ENCODE data around the gene GOT2. TPM values are rescaled to one million over a fixed set of nuclear protein-coding genes. Genes with fewer than 3 reads are reported as not detected.

Gene GOT2
- total and polyA plus RNA-seq, 2 of the 8 experiments (the other 6 are each of a cell fraction or from before 2014, with no cell fraction given) = 62.9 to 223 TPM

DNA sequence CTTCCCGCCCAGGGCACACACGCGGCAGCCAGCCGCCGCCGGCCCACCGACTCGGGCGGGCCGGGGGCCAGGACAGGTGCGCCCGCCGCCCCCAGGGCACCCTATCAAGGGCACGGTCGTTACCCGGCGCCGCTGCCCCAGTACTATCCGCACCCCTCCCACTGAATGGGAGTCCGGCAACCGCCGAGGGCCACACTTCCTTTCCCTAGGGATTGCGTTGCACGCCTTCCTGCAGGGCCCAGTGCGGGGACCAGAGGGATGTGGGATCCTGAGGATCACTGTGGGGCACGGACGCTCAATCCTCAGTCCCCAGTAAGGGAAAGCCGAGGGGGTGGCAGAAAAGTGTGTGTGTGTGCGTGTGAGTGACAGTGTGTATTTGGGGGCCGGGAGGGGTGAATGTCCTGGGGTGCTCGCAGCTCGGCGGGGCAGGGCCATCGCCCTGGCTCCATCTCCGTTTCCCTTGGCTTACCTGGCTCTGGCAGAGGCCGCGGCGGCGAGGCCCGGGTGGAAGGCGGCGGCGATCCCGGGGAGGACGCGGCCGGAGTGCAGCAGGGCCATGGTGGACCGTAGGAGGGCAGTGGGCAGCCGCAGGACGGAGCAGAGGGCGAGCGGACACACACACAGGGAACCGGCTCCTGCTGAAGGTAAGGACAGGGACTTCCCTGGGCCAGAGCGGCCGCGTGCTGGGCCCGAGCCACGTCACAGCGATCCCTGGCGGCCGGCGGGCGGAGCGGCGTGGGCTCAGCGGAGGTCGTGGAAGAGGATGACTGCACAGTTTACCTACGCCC is at the start of gene GOT2 (continued):
- TF ChIP-seq KDM4A (IDR thresholded peaks at IDR 0.05; ENCODE audit: low read depth, low read length, severe bottlenecking) = peak; percentile 89
- no peak for TF ChIP-seq GABPA (IDR thresholded peaks at IDR 0.05; ENCODE audit: borderline replicate concordance, insufficient read depth, low read length)
- peak; percentile 83 for TF ChIP-seq TBP (IDR thresholded peaks at IDR 0.05; ENCODE audit: low read depth, low read length)
- peak; percentile 49; the same call in 1 of the 2 replicates for TF ChIP-seq TEAD4 (IDR thresholded peaks at IDR 0.05; ENCODE audit: low read depth, low read length)
- TF ChIP-seq RXRA (IDR thresholded peaks at IDR 0.05; ENCODE audit: insufficient read depth, low read depth, low read length) = no peak
- TF ChIP-seq RFX5 (IDR thresholded peaks at IDR 0.05; ENCODE audit: borderline replicate concordance, low read depth, low read length) = no peak
- TF ChIP-seq, protein P1, sequence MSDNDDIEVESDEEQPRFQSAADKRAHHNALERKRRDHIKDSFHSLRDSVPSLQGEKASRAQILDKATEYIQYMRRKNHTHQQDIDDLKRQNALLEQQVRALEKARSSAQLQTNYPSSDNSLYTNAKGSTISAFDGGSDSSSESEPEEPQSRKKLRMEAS (IDR thresholded peaks at IDR 0.05) = peak; percentile 96
- no peak for TF ChIP-seq CBX5 (IDR thresholded peaks at IDR 0.05; ENCODE audit: low read depth, low read length)
- peak; percentile 84 for TF ChIP-seq CREB1 (IDR thresholded peaks at IDR 0.05)
- peak; percentile 92 for TF ChIP-seq TAF1 (IDR thresholded peaks at IDR 0.05; ENCODE audit: low read depth, low read length)
- peak; percentile 50 for TF ChIP-seq SAP30 (IDR thresholded peaks at IDR 0.05; ENCODE audit: insufficient read depth, insufficient replicate concordance, low read length)
- TF ChIP-seq BRCA1 (IDR thresholded peaks at IDR 0.05; ENCODE audit: low read depth, low read length) = no peak
- peak; percentile 55; the same call in 1 of the 2 replicates for TF ChIP-seq MAFK (IDR thresholded peaks at IDR 0.05; ENCODE audit: low read depth, low read length)
- TF ChIP-seq SIN3A (conservative IDR thresholded peaks at IDR 0.05 in 1 of 2, IDR thresholded peaks at IDR 0.05 in 1 of 2; ENCODE audit: low read depth in 1 of 2, low read length in 2 of 2) = peak; percentile 81 to 88; a peak in 3 of 4 replicates
- TF ChIP-seq HDAC2 (IDR thresholded peaks at IDR 0.05; ENCODE audit: borderline replicate concordance in 1 of 2, low read depth in 2 of 2, low read length in 2 of 2) = peak in 1 of 2 experiments; percentile 91; a peak in 2 of 4 replicates
- TF ChIP-seq JUND (IDR thresholded peaks at IDR 0.05; ENCODE audit: low read length) = peak; percentile 62; the same call in 1 of the 2 replicates
- TF ChIP-seq, protein P2, sequence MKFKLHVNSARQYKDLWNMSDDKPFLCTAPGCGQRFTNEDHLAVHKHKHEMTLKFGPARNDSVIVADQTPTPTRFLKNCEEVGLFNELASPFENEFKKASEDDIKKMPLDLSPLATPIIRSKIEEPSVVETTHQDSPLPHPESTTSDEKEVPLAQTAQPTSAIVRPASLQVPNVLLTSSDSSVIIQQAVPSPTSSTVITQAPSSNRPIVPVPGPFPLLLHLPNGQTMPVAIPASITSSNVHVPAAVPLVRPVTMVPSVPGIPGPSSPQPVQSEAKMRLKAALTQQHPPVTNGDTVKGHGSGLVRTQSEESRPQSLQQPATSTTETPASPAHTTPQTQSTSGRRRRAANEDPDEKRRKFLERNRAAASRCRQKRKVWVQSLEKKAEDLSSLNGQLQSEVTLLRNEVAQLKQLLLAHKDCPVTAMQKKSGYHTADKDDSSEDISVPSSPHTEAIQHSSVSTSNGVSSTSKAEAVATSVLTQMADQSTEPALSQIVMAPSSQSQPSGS (IDR thresholded peaks at IDR 0.05; ENCODE audit: low read length) = no peak
- TF ChIP-seq NRF1 (IDR thresholded peaks at IDR 0.05; ENCODE audit: low read depth, low read length) = no peak
- TF ChIP-seq EZH2 (IDR thresholded peaks at IDR 0.05; ENCODE audit: low read depth, low read length, severe bottlenecking) = no peak
- peak; percentile 19 for TF ChIP-seq TAF7 (optimal IDR thresholded peaks at IDR 0.05; ENCODE audit: borderline replicate concordance, low read depth, low read length)
- TF ChIP-seq RBBP5 (IDR thresholded peaks at IDR 0.05; ENCODE audit: borderline replicate concordance, low read depth, low read length) = no peak; the same call in none of the 2 replicates
